Activated CD4-positive, CD25-positive, alpha-beta regulatory T cell treated with anti-CD3 and anti-CD28 coated beads, Interleukin-2, amount 50 U/mL, for 16 hours (primary cell): ENCODE data around the gene ATP6V1G3.
"Not testable (repeated sequence)": the region's sequence is repeated elsewhere in the genome, so short reads cannot be mapped to it uniquely, and the experiment has no call there.

Experiments used
- DNase-seq: peaks from one replicate; pipeline ENCODE4 v3.0.0-alpha.2; 2020; ENCODE audit warnings: low read depth, low spot score

Gene ATP6V1G3

DNA sequence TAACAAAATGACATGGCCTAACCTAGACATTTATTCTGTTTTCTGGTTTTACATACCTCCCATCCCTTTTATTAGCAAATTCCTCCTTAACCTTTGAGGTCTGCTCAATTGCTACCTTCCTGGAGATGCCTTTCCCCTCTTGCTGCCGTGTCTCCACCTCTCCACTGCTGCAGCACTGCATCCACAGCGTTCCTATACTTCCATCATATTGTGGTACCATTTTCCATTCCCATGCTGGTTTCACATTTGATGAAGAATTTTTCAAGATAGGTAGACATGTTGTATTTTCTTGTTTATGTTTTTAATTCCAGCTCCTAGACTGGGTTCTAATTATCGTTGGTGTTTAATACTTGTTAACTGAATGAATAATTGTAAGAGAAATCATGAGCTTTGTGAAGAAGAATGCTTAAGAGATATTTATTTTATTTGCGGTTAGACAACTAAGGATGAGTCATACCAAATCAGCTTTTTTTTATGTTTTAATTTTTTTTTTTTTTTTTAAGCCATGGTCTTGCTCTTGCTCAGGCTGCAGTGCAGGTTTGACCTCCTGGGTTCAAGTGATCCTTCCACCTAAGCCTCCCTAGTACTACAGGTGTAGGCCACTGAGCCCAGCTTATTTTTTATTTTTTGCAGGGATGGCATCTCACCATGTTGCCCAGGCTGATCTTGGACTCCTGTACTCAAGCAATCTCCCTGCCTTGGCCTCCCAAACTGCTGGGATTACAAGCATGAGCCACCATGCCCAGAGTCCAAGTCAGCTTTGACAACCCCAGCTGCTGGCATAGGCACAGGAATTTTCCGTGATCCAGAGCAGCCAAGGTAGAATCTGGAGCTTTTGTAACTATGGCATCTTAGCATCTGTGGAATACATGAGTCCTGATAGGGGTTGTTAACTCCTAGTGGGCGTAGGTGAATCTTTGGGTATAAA, 44.0 kb downstream of the ATP6V1G3 start:
- DNase-seq, result no peak

DNA sequence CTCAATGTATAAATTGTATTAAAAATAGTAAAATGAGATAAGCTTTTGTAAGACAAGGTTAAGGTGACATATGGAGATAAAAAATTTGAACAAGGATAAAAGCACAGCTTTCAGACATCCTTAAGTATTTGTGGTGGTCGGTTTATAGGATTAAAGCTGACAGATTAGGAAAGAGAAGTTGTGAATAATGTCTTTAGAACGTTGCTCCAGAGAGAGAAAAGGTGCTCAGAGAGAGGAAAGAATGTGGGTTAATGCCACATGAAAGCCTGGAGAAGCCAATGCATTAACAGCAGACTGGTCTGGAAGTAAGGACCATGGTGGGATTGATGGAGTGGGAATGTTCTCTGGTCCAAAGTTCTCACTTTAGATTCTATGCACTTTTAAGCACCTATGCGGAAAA, 44.8 kb downstream of the ATP6V1G3 start:
- no peak for DNase-seq

GRCh38 chr1:198494658-198495103, 45.8 kb downstream of the ATP6V1G3 start:
- DNase-seq, result no peak

- DNase-seq, result no peak
Measured at GRCh38 chr1:198494139-198494538, 46.3 kb downstream of the ATP6V1G3 start.

DNA sequence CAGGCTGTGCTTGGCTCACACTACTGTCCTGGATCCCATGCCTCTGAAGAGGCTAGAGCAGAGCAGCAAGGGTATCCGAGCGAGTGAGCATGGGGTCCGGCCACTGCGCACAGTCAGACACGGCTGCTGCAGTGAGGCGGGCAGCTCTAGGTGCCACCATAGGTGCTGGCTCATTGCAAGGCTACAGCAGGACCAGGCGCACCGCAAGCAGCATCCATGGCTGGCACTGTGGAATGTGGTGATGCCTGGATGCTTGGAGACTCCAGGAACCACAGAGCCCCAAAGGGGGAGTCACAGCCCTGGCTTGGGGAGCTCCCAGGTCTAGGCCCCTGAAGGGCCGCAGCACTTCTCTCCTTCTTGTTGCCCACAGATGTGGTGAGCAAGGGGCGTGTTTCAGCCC, 47.2 kb downstream of the ATP6V1G3 start:
- DNase-seq, result no peak

DNA sequence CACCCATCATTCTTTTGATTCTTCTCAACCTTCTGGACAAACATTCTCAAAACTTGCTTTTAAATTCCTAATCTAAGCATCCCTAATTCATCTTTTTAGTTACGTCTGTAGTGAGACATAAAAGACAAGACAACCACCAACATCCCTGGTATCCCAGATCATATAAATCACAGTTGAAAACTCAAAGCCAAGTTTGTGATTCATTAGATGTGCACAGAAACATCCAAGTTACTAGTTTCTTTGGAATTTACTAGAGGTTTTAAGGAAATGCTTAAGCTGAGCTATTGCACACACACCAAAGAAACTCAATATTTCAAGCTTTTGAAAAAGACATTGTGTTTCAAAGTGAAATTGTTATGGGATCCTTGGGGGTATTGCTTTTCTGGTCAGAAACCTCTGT, 47.6 kb downstream of the ATP6V1G3 start:
- no peak for DNase-seq

DNA sequence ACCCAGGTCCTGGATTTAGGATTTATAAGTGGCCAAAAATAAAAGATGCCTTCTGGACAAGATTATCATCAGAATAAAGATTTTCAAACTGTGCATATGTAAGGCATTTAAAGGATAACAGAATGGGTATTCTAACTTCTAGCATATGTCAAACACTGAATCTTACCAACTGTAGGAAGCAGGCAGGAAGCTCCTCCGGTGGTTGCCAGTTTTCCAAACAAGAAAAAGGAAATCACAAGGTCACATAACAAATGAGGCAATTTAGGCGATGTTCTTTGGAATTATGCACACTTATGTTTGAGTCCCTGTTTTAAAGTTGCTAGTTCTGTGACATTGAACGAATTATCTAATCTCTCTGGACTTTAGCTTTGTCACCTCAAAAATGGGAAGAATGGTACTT, 48.9 kb downstream of the ATP6V1G3 start:
- no peak for DNase-seq

DNA sequence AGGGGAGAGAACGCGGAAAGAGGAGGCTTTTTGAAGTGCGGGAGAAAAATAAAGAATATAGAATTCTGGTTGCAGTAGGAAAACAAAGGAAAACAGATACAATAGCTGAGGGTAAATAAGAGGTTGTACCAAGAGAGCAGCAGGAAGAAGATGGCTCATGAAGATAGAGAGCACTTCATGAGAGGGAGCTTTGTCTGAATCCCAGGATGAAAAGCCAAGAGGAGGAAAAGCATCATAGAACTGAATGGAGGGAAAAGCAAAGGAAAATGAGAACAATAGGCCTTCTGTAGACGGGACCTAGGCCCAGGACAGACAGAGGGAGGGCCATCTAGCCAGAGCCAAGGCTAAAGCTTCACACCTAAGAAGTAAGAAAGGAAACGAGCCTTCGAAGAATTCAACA, 49.5 kb downstream of the ATP6V1G3 start:
- DNase-seq, result no peak

GRCh38 chr1:198490224-198490623, 50.3 kb downstream of the ATP6V1G3 start:
- DNase-seq, result no peak

DNA sequence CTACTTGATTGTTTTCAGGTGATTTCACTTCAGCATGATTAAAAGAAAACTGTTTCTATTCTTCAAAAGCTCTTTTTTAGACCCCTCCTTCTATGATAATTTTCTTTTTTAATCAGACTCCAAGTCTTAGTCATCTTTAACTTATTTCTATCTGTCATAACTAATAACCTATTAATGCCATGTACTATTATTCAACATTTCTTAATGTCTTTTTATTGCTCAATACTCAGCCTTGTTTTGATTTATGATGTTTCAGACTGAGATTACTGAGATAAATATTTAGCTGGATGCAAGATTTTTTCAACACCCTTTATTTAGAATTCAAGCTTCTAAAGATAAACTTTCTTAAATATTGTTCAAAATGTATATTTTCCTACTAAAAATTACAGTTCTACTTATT, 53.6 kb downstream of the ATP6V1G3 start:
- DNase-seq, result no peak

GRCh38 chr1:198483645-198484044, 56.8 kb downstream of the ATP6V1G3 start:
- DNase-seq, result no peak

DNA sequence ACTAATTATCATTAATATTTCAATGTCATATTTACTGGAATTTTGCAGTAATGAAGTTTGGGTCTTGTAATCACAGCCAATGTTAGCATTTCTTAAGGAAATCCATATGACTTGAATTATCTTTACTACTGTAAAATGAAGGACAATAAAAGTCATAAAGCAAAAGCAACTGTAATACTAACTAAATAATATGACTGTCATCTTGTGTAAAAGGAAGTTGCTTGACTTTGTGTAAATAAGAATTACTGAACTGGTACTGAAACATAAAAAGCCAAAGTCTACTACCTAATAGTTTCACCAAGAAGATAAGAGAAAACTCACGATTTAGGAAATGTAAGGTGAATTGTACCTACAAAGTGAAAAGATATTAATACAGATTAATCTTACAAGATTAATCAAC, 57.5 kb downstream of the ATP6V1G3 start:
- DNase-seq, result no peak

- no peak for DNase-seq
Measured at GRCh38 chr1:198481661-198482060, 58.8 kb downstream of the ATP6V1G3 start.

DNA sequence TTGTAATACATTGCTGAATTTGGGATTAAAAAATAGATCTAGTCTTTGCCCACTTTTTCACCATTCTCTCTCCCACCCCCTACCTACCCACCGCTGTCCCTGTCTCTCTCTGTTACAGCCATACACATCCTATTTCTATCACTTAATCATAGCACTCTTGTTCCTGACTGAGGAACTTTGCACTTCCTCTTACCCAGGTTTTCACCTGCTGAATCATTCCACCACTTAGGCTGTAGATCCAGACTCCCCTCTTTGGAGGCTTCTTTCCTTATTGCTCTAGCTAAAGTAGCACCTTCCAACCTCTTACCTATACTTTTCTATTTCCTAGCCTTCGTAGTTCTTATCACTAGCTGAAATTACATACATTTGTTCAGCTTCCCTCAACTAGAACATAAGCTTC, 59.6 kb downstream of the ATP6V1G3 start:
- DNase-seq, result no peak

DNA sequence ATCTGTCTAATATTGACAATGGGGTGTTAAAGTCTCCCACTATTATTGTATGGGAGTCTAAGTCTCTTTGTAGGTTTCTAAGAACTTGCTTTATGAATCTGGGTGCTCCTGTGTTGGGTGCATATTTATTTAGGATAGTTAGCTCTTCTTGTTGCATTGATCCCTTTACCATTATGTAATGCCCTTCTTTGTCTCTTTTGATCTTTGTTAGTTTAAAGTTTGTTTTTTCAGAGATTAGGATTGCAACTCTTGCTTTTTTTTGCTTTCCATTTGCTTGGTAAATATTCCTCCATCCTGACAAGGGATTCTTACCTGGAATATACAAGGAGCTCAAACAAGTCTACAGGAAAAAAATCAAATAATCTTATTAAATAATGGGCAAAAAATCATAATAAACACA, 63.1 kb downstream of the ATP6V1G3 start:
- not testable (repeated sequence) for DNase-seq
